Loucy (cell line): ENCODE results near the gene CYP21A2.
"Not testable (repeated sequence)": the region's sequence is repeated elsewhere in the genome, so short reads cannot be mapped to it uniquely, and the experiment has no call there.

Experiments
- CTCF ChIP-seq: fragments of 200-600 bp; sonication (generic); conservative IDR thresholded peaks from 2 replicates; pipeline ENCODE4 v1.5.1; 2014; ENCODE audit warnings: mild to moderate bottlenecking, antibody characterized with exemption, low read length
- EZH2phosphoT487 ChIP-seq: fragments of 200-600 bp; IDR thresholded peaks from 2 replicates; pipeline ENCODE4 v1.6.1; 2018; ENCODE audit warnings: antibody characterized with exemption, mild to moderate bottlenecking, moderate library complexity, borderline replicate concordance

- not testable (repeated sequence) for TF ChIP-seq CTCF, EZH2phosphoT487
These were observed 29.3 kb downstream of the CYP21A2 start for GRCh38 chr6:32067521-32067920.
